Brain microvascular endothelial cell (primary cell): Measurements from ENCODE around the gene RNASET2.

Experiments used
- DNase-seq: peaks from one replicate; pipeline ENCODE4 v3.0.0-alpha.2; 2020
- H3K27ac ChIP-seq: fragments of 250-450 bp; sonication (Bioruptor Pico); 2 replicates; pipeline ENCODE4 v1.5.1; 2020; ENCODE audit warnings: mild to moderate bottlenecking, moderate library complexity
- H3K27me3 ChIP-seq: fragments of 250-450 bp; sonication (Bioruptor Pico); replicated peaks from 2 replicates; pipeline ENCODE4 v1.5.1; 2020; ENCODE audit warnings: mild to moderate bottlenecking
- H3K36me3 ChIP-seq: fragments of 250-450 bp; sonication (Bioruptor Pico); replicated peaks from 2 replicates; pipeline ENCODE4 v1.5.1; 2020; ENCODE audit warnings: mild to moderate bottlenecking
- H3K4me3 ChIP-seq: 2 replicates; pipeline ENCODE4 v1.5.1; 2011; ENCODE audit warnings: low read depth, mild to moderate bottlenecking, control low read depth, low read length, moderate library complexity
- CTCF ChIP-seq: IDR thresholded peaks from 2 replicates; pipeline ENCODE4 v1.5.1; 2011; ENCODE audit warnings: low read depth, mild to moderate bottlenecking, moderate library complexity, low read length, control low read depth, inconsistent platforms; ENCODE audit errors: missing control alignments
- in situ Hi-C: cut with HindIII; loops from 2 replicates; pipeline ENCODE4 v1.10.0; 2017; ENCODE audit warnings: low sequenced_read_pairs, low pct_ligation_motif_present

RNASET2 gene

GRCh38 chr6:166929542-166930189 lies 26.7 kb downstream of the RNASET2 start:
- no peaks in the 10 kb centered on the region for H3K36me3 ChIP-seq
- in situ Hi-C loops: no loop called here
- TF ChIP-seq CTCF: peak; percentile 14

GRCh38 chr6:166928644-166929541 lies 27.5 kb downstream of the RNASET2 start:
- TF ChIP-seq CTCF: no peak
- DNase-seq: no peak
- no peak overlapping the region for H3K27ac ChIP-seq
- in situ Hi-C loops: no loop called here
- no peaks in the 10 kb centered on the region for H3K36me3 ChIP-seq
- H3K4me3 ChIP-seq: no peak overlapping the region
- H3K27me3 ChIP-seq: no peaks in the 10 kb centered on the region

More at GRCh38 chr6:166929542-166930189, 26.7 kb downstream of the RNASET2 start:
- DNase-seq: no peak
- Histone ChIP-seq H3K4me3 (no peak overlapping the region), H3K27me3 (no peaks in the 10 kb centered on the region), H3K27ac (no peak overlapping the region)

GRCh38 chr6:166927935-166928643 lies 28.3 kb downstream of the RNASET2 start:
- in situ Hi-C loops: no loop called here
- no peaks in the 10 kb centered on the region for H3K36me3 ChIP-seq
- no peak overlapping the region for H3K27ac ChIP-seq
- H3K27me3 ChIP-seq: no peaks in the 10 kb centered on the region
- no peak overlapping the region for H3K4me3 ChIP-seq
- TF ChIP-seq CTCF: no peak
- DNase-seq: no peak

- H3K27me3 ChIP-seq: no peaks in the 10 kb centered on the region
- H3K27ac ChIP-seq: no peak overlapping the region
- no peaks in the 10 kb centered on the region for H3K36me3 ChIP-seq
- no peak for DNase-seq
- in situ Hi-C loops: no loop called here
- no peak overlapping the region for H3K4me3 ChIP-seq
- TF ChIP-seq CTCF: no peak
Observed at GRCh38 chr6:166927240-166927934, 29.0 kb downstream of the RNASET2 start.

GRCh38 chr6:166926748-166927147 lies 29.6 kb downstream of the RNASET2 start:
- H3K36me3 ChIP-seq: no peaks in the 10 kb centered on the region
- no peak for DNase-seq
- no peak for TF ChIP-seq CTCF

More at GRCh38 chr6:166926748-166927147, 29.6 kb downstream of the RNASET2 start:
- no peaks in the 10 kb centered on the region for H3K27me3 ChIP-seq
- in situ Hi-C loops: no loop called here
- H3K27ac ChIP-seq: no peak overlapping the region
- no peak overlapping the region for H3K4me3 ChIP-seq
